ENCODE results near the gene TMTC2. TPM values are rescaled to one million over a fixed set of nuclear protein-coding genes. Genes with fewer than 3 reads are reported as not detected.

The TMTC2 gene
- total RNA-seq, 1 donor from 2014 or later = 20.2 TPM

DNA sequence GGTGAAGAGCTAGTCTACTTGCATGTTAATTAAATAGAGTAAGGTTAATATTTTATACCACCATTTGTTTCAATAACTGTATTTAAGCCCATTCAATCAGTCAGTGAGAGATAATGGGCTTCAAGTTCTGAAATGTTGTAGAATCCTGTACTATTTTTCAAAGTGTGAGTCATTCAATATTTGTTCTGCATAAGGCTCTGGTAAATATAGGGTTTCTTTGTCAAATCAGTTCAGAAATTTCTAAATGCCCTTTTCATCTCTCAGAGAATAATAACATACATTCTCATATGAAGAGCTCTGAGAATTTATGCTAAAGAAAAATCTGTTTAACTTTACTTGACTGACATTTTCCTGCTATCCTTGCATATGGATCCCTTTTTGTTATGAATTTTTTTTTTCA, 493.3 kb downstream of the TMTC2 start:
- no peak for DNase-seq (ENCODE audit: extremely low spot score, unreplicated experiment)
- H3K27me3 Mint-ChIP-seq (ENCODE audit: unreplicated experiment) = peaks cover 5% of the 10 kb centered on the region
- H3K9me3 Mint-ChIP-seq (ENCODE audit: unreplicated experiment) = no peaks in the 10 kb centered on the region
- no peak overlapping the region for H3K4me3 Mint-ChIP-seq (ENCODE audit: unreplicated experiment)
- H3K36me3 Mint-ChIP-seq (ENCODE audit: unreplicated experiment) = no peaks in the 10 kb centered on the region
- H3K27ac Mint-ChIP-seq (ENCODE audit: unreplicated experiment) = no peak overlapping the region
- no peak for TF ChIP-seq CTCF (IDR thresholded peaks at IDR 0.05)
- no peaks in the 10 kb centered on the region for H3K4me1 Mint-ChIP-seq (ENCODE audit: unreplicated experiment)

DNA sequence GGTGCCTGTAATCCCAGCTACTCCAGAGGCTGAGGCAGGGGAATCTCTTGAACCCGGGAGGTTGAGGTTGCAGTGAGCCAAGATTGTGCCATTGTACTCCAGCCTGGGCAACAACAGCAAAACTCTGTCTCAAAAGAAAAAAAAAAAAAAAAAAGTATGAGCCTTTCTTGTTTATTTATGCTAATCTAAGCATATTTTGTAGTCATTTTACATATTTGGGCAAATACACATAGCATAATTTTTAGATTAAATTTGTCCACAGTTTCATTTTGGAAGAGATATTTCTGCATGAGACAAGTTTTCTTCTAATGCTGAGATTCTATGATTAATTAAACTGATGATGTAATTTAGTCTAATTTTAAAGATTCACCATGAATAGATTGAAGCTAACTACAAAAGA, 494.4 kb downstream of the TMTC2 start:
- H3K27me3 Mint-ChIP-seq (ENCODE audit: unreplicated experiment) = peaks cover 5% of the 10 kb centered on the region
- no peak for TF ChIP-seq CTCF (IDR thresholded peaks at IDR 0.05)
- H3K36me3 Mint-ChIP-seq (ENCODE audit: unreplicated experiment) = no peaks in the 10 kb centered on the region
- no peaks in the 10 kb centered on the region for H3K4me1 Mint-ChIP-seq (ENCODE audit: unreplicated experiment)
- H3K9me3 Mint-ChIP-seq (ENCODE audit: unreplicated experiment) = no peaks in the 10 kb centered on the region
- no peak for DNase-seq (ENCODE audit: extremely low spot score, unreplicated experiment)
- H3K27ac Mint-ChIP-seq (ENCODE audit: unreplicated experiment) = no peak overlapping the region
- H3K4me3 Mint-ChIP-seq (ENCODE audit: unreplicated experiment) = no peak overlapping the region

- Mint-ChIP-seq H3K4me3 (ENCODE audit: unreplicated experiment) (no peak overlapping the region), H3K36me3 (ENCODE audit: unreplicated experiment) (no peaks in the 10 kb centered on the region), H3K9me3 (ENCODE audit: unreplicated experiment) (no peaks in the 10 kb centered on the region), H3K4me1 (ENCODE audit: unreplicated experiment) (no peaks in the 10 kb centered on the region), H3K27me3 (ENCODE audit: unreplicated experiment) (peaks cover 8% of the 10 kb centered on the region), H3K27ac (ENCODE audit: unreplicated experiment) (no peak overlapping the region)
- DNase-seq (ENCODE audit: extremely low spot score, unreplicated experiment) = no peak
- TF ChIP-seq CTCF (IDR thresholded peaks at IDR 0.05) = no peak
Observed at GRCh38 chr12:83183132-83183531, 496.4 kb downstream of the TMTC2 start.

Data from osteocyte (in vitro differentiated cells).